Natural killer cell (primary cell): ENCODE results near the gene SH3GLB1. TPM values are rescaled to one million over a fixed set of nuclear protein-coding genes. Genes with fewer than 3 reads are reported as not detected.

ENCODE experiments used
- ATAC-seq, 3 donors: fragments of 150-1000 bp in 2 of 3; fragments of 200-7000 bp in 1 of 3; cut with Tn5 transposase; 1 replicate in 1 of 3; 2 replicates in 2 of 3; pipeline ENCODE4 v1.10.0; 2021; ENCODE audit warnings: mild to moderate bottlenecking in 2 of 3, moderate library complexity in 2 of 3
- DNase-seq, 2 donors: peaks; one replicate each; pipeline versions ENCODE4 v3.0.0 to v3.0.0-alpha.2; 2013 to 2021; ENCODE audit warnings: mixed read lengths in 1 of 2
- H3K27ac ChIP-seq: one replicate; pipeline ENCODE4 v1.5.1; 2013; ENCODE audit warnings: mild to moderate bottlenecking, low read length
- H3K27me3 ChIP-seq: one replicate; pipeline ENCODE4 v1.6.1; 2013; ENCODE audit warnings: low read length; ENCODE audit not compliant: control insufficient read depth, insufficient read depth
- H3K36me3 ChIP-seq: one replicate; pipeline ENCODE4 v1.6.1; 2013; ENCODE audit warnings: low read length; ENCODE audit not compliant: control insufficient read depth, insufficient read depth
- H3K4me1 ChIP-seq: one replicate; pipeline ENCODE4 v1.6.1; 2013; ENCODE audit warnings: low read length; ENCODE audit not compliant: control insufficient read depth, insufficient read depth
- H3K4me3 ChIP-seq: one replicate; pipeline ENCODE4 v1.5.1; 2013; ENCODE audit warnings: low read length
- H3K9me3 ChIP-seq: one replicate; pipeline ENCODE4 v1.6.1; 2013; ENCODE audit warnings: low read length; ENCODE audit not compliant: control insufficient read depth, insufficient read depth
- H3K27ac Mint-ChIP-seq, 2 donors: one replicate each; pipeline ENCODE4 v1.8.0; 2022; ENCODE audit warnings: mild to moderate bottlenecking in 2 of 2, mixed read lengths in 2 of 2, moderate library complexity in 1 of 2
- H3K27me3 Mint-ChIP-seq, 2 donors: one replicate each; pipeline ENCODE4 v1.8.0; 2022; ENCODE audit warnings: low read depth in 2 of 2, mixed read lengths in 2 of 2
- H3K36me3 Mint-ChIP-seq: one replicate; pipeline ENCODE4 v1.8.0; 2022; ENCODE audit warnings: mixed read lengths
- H3K4me1 Mint-ChIP-seq, 2 donors: one replicate each; pipeline ENCODE4 v1.8.0; 2022; ENCODE audit warnings: mixed read lengths in 2 of 2
- H3K4me3 Mint-ChIP-seq: one replicate; pipeline ENCODE4 v1.8.0; 2022; ENCODE audit warnings: mild to moderate bottlenecking, moderate library complexity, mixed read lengths
- H3K9me3 Mint-ChIP-seq, 2 donors: one replicate each; pipeline ENCODE4 v1.8.0; 2022; ENCODE audit warnings: mixed read lengths in 2 of 2
- WGBS: methylation state at CpG from one replicate; pipeline ENCODE4 v1.1.7; 2013; ENCODE audit warnings: missing lambda C conversion rate; ENCODE audit not compliant: insufficient coverage; 5-methylcytosine and 5-hydroxymethylcytosine counted together
- intact Hi-C: fragments of 100-400 bp; cut with micrococcal nuclease; formaldehyde crosslinking; loops from one replicate; pipeline ENCODE4 v1.14.2; 2022
- total RNA-seq, 4 donors: library from RNA; stranded (reverse); fragments of 120-200 nt in 1 of 4; gene quantifications; one replicate each; pipeline versions ENCODE4 v1.2.3 to v1.2.4, GENCODE V29; 2013 to 2022
- TF ChIP-seq, protein P1 (sequence below): fragments of 200-600 bp; IDR thresholded peaks from one replicate; pipeline ENCODE4 v1.8.0; 2022; ENCODE audit warnings: antibody characterized with exemption

SH3GLB1 gene
- total RNA-seq, 3 donors from 2014 or later (not counting 1 experiment from before 2014, with no cell fraction given), result 98.1 to 114 (median 109) TPM

DNA sequence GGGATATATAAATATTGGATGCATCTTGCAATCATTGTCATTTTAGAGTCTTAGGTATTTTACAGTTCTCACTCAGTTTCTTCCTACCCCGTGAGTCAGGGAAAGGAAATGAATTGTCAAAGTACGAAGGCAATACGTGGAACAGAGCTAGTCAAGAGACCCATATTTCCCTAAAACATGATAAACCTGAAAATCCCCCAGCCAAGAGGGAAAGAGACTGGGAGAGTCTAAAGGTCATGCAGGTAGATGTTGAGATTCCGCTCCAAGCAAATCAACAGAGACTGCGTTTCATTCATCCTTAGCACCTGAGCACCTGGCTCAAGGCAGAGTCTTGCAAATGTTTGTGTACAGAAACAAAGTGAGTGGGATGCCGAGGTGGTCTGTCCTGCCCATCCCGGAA lies 58.0 kb downstream of the SH3GLB1 start:
- intact Hi-C loops, result no loop called here
- Mint-ChIP-seq H3K4me1 (no peaks in the 10 kb centered on the region), H3K36me3 (no peaks in the 10 kb centered on the region), H3K4me3 (no peak overlapping the region), H3K9me3 (peaks cover 2 to 3% of the 10 kb centered on the region in 2 donors), H3K27ac (no peak overlapping the region), H3K27me3 (peaks cover 15 to 24% of the 10 kb centered on the region in 2 donors)
- Histone ChIP-seq H3K36me3 (no peaks in the 10 kb centered on the region), H3K4me3 (no peak overlapping the region), H3K27ac (no peak overlapping the region), H3K27me3 (peaks cover under 1% of the 10 kb centered on the region), H3K4me1 (no peaks in the 10 kb centered on the region), H3K9me3 (no peaks in the 10 kb centered on the region)
- TF ChIP-seq, protein P1, sequence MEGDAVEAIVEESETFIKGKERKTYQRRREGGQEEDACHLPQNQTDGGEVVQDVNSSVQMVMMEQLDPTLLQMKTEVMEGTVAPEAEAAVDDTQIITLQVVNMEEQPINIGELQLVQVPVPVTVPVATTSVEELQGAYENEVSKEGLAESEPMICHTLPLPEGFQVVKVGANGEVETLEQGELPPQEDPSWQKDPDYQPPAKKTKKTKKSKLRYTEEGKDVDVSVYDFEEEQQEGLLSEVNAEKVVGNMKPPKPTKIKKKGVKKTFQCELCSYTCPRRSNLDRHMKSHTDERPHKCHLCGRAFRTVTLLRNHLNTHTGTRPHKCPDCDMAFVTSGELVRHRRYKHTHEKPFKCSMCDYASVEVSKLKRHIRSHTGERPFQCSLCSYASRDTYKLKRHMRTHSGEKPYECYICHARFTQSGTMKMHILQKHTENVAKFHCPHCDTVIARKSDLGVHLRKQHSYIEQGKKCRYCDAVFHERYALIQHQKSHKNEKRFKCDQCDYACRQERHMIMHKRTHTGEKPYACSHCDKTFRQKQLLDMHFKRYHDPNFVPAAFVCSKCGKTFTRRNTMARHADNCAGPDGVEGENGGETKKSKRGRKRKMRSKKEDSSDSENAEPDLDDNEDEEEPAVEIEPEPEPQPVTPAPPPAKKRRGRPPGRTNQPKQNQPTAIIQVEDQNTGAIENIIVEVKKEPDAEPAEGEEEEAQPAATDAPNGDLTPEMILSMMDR, result no peak
- DNase-seq, result no peak
- 89% methylated on average over 5 of the region's 7 CpGs for whole genome bisulfite sequencing
- ATAC-seq, result no peak

DNA sequence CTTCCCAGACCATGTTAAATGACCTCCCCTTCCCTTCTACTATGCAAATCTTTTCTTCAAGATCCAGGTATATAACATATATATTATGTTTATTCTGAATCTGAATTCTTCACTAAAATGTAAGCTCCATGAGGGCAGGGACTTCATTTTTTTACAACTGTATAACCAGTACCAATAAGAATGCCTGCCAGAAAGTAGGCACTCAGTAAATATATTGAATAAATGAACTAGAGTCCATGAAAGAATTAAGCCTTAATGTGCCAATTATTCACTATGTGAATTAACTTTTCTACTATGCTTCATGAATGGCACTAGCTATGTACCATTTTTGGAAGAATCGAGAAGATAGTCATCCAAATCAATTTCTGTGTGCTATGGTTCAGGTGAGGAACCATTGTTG lies 60.1 kb downstream of the SH3GLB1 start:
- no peaks in the 10 kb centered on the region for H3K36me3 ChIP-seq
- ATAC-seq (no peak), DNase-seq (no peak)
- Mint-ChIP-seq H3K27me3 (peaks cover 17 to 25% of the 10 kb centered on the region in 2 donors), H3K36me3 (no peaks in the 10 kb centered on the region), H3K4me1 (no peaks in the 10 kb centered on the region), H3K9me3 (peaks cover 2 to 3% of the 10 kb centered on the region in 2 donors), H3K4me3 (no peak overlapping the region), H3K27ac (no peak overlapping the region)
- H3K4me1 ChIP-seq, result no peaks in the 10 kb centered on the region
- TF ChIP-seq, protein P1, result no peak
- intact Hi-C loops, result no loop called here
- H3K4me3 ChIP-seq, result no peak overlapping the region
- no peaks in the 10 kb centered on the region for H3K9me3 ChIP-seq
- no peak overlapping the region for H3K27ac ChIP-seq
- peaks cover 3% of the 10 kb centered on the region for H3K27me3 ChIP-seq
- 75% methylated on average over 1 of the region's 1 CpG for WGBS

DNA sequence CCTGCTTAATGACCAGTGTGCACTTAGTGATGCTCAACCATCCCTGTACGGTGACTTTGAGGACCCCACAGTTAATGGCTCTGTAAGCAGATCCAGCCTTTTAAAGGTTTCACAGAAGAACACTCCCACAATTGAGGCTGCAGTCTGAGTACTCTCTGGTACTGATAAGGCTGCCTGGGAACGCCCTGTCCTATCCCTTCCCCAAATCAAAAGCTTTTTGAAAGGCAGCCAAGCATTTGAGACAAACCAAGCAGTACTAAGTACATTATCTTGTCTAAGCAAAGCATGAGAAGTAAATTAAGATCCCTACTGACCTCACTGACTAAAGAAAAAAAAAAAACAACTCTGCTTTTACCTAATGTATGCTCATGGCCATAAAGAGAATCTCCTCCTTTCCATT lies 60.7 kb downstream of the SH3GLB1 start:
- Mint-ChIP-seq H3K27me3 (peaks cover 15 to 22% of the 10 kb centered on the region in 2 donors), H3K4me1 (no peaks in the 10 kb centered on the region), H3K4me3 (no peak overlapping the region), H3K27ac (no peak overlapping the region), H3K9me3 (peaks cover 0 to under 1% of the 10 kb centered on the region in 2 donors), H3K36me3 (no peaks in the 10 kb centered on the region)
- WGBS, result 85% methylated on average over 2 of the region's 2 CpGs
- ATAC-seq, result no peak
- DNase-seq, result no peak
- H3K36me3 ChIP-seq, result no peaks in the 10 kb centered on the region
- no peak overlapping the region for H3K4me3 ChIP-seq
- TF ChIP-seq, protein P1, result no peak
- intact Hi-C loops, result no loop called here
- H3K4me1 ChIP-seq, result no peaks in the 10 kb centered on the region
- peaks cover 3% of the 10 kb centered on the region for H3K27me3 ChIP-seq
- no peak overlapping the region for H3K27ac ChIP-seq
- H3K9me3 ChIP-seq, result no peaks in the 10 kb centered on the region

DNA sequence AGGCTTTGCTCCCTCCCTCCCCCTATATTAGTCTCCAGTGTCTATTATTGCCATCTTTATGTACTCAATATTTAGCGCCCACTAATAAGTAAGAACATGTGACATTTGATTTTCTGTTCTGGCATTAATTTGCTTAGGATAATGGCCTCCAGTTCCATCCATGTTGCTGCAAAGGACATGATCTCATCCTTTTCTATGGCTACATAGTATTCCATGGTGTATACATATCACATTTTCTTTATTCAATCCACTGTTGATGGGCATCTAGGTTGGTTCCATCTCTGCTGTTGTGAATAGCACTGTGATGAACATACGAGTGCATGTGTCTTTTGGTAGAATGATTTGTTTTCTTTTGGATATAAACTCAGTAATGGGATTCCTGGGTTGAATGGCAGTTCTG lies 61.3 kb downstream of the SH3GLB1 start:
- Histone ChIP-seq H3K27me3 (peaks cover 3% of the 10 kb centered on the region), H3K4me1 (no peaks in the 10 kb centered on the region), H3K4me3 (no peak overlapping the region), H3K27ac (no peak overlapping the region), H3K9me3 (no peaks in the 10 kb centered on the region), H3K36me3 (no peaks in the 10 kb centered on the region)
- DNase-seq (no peak), ATAC-seq (no peak)
- Mint-ChIP-seq H3K36me3 (no peaks in the 10 kb centered on the region), H3K27ac (no peak overlapping the region), H3K4me1 (no peaks in the 10 kb centered on the region), H3K27me3 (peaks cover 14 to 19% of the 10 kb centered on the region in 2 donors), H3K9me3 (no peaks in the 10 kb centered on the region), H3K4me3 (no peak overlapping the region)
- intact Hi-C loops, result no loop called here
- TF ChIP-seq, protein P1, result no peak
- 93% methylated on average over 2 of the region's 2 CpGs for WGBS
